ENCODE results near the gene MRTFB.

Gene MRTFB

GRCh38 chr16:14186007-14186794, 115.1 kb downstream of the MRTFB start:
- DNase-seq = peak; percentile 68
- Histone ChIP-seq H3K36me3 (ENCODE audit: control insufficient read depth, insufficient read depth, low read length) (no peaks in the 10 kb centered on the region), H3K79me1 (ENCODE audit: low read length) (peaks cover 6% of the 10 kb centered on the region)

GRCh38 chr16:14186795-14187221, 115.7 kb downstream of the MRTFB start:
- H4K8ac ChIP-seq (ENCODE audit: low read depth, low read length) = no peak overlapping the region
- H4K5ac ChIP-seq (ENCODE audit: low read length) = no peak overlapping the region
- peak overlapping the region; percentile 3 for H3K56ac ChIP-seq (ENCODE audit: low read length)
- no peak for DNase-seq
- no peaks in the 10 kb centered on the region for H3K27me3 ChIP-seq (ENCODE audit: insufficient read depth, low read length, poor library complexity)
- no peaks in the 10 kb centered on the region for H3K79me2 ChIP-seq (ENCODE audit: control insufficient read depth, insufficient read depth, low read length)
- no peak overlapping the region for H3K4me2 ChIP-seq (ENCODE audit: low read length)
- no CpG with 5 or more reads among the region's 5 CpGs for WGBS (ENCODE audit: extremely low coverage, insufficient coverage, low lambda C conversion rate)
- H3K23ac ChIP-seq (ENCODE audit: low read length) = no peak overlapping the region
- H2AK5ac ChIP-seq (ENCODE audit: low read length) = no peak overlapping the region
- no peak overlapping the region for H3K27ac ChIP-seq (ENCODE audit: low read depth, low read length)
- H3K4ac ChIP-seq (ENCODE audit: low read depth, low read length) = no peak overlapping the region
- H3K18ac ChIP-seq (ENCODE audit: low read length) = no peak overlapping the region
- H3K4me1 ChIP-seq (ENCODE audit: control insufficient read depth, low read depth, low read length) = peaks cover 6% of the 10 kb centered on the region
- no peaks in the 10 kb centered on the region for H3K36me3 ChIP-seq (ENCODE audit: control insufficient read depth, insufficient read depth, low read length)
- no peak overlapping the region for H2BK5ac ChIP-seq (ENCODE audit: low read length)
- no peak overlapping the region for H2BK120ac ChIP-seq (ENCODE audit: low read depth, low read length)
- H3K9ac ChIP-seq (ENCODE audit: low read length) = peak overlapping the region; percentile 27
- no peak overlapping the region for H3K4me3 ChIP-seq (ENCODE audit: low read length)
- H3K79me1 ChIP-seq (ENCODE audit: low read length) = peaks cover 6% of the 10 kb centered on the region
- H2BK15ac ChIP-seq (replicated peaks; ENCODE audit: low read depth) = no peak overlapping the region

More at GRCh38 chr16:14186007-14186794, 115.1 kb downstream of the MRTFB start:
- Histone ChIP-seq H3K4me3 (ENCODE audit: low read length) (no peak overlapping the region), H3K4me1 (ENCODE audit: control insufficient read depth, low read depth, low read length) (peaks cover 6% of the 10 kb centered on the region), H3K4me2 (ENCODE audit: low read length) (peak overlapping the region; percentile 28), H4K8ac (ENCODE audit: low read depth, low read length) (no peak overlapping the region), H3K56ac (ENCODE audit: low read length) (peak overlapping the region; percentile 25), H4K5ac (ENCODE audit: low read length) (peak overlapping the region; percentile 33), H3K27me3 (ENCODE audit: insufficient read depth, low read length, poor library complexity) (no peaks in the 10 kb centered on the region), H3K27ac (ENCODE audit: low read depth, low read length) (no peak overlapping the region), H3K23ac (ENCODE audit: low read length) (no peak overlapping the region), H2BK15ac (replicated peaks; ENCODE audit: low read depth) (no peak overlapping the region), H2BK5ac (ENCODE audit: low read length) (no peak overlapping the region), H2BK120ac (ENCODE audit: low read depth, low read length) (no peak overlapping the region), H2AK5ac (ENCODE audit: low read length) (no peak overlapping the region), H3K18ac (ENCODE audit: low read length) (no peak overlapping the region), H3K4ac (ENCODE audit: low read depth, low read length) (no peak overlapping the region), H3K79me2 (ENCODE audit: control insufficient read depth, insufficient read depth, low read length) (no peaks in the 10 kb centered on the region), H3K9ac (ENCODE audit: low read length) (peak overlapping the region; percentile 27)
- WGBS (ENCODE audit: extremely low coverage, insufficient coverage, low lambda C conversion rate) = no CpG with 5 or more reads among the region's 10 CpGs

GRCh38 chr16:14187517-14188338, 116.6 kb downstream of the MRTFB start:
- H3K36me3 ChIP-seq (ENCODE audit: control insufficient read depth, insufficient read depth, low read length) = no peaks in the 10 kb centered on the region
- no CpG with 5 or more reads among the region's 10 CpGs for WGBS (ENCODE audit: extremely low coverage, insufficient coverage, low lambda C conversion rate)
- H3K23ac ChIP-seq (ENCODE audit: low read length) = no peak overlapping the region
- DNase-seq = no peak
- peaks cover 4% of the 10 kb centered on the region for H3K79me1 ChIP-seq (ENCODE audit: low read length)
- no peaks in the 10 kb centered on the region for H3K79me2 ChIP-seq (ENCODE audit: control insufficient read depth, insufficient read depth, low read length)
- H2BK120ac ChIP-seq (ENCODE audit: low read depth, low read length) = no peak overlapping the region
- no peak overlapping the region for H3K56ac ChIP-seq (ENCODE audit: low read length)
- H3K4me3 ChIP-seq (ENCODE audit: low read length) = no peak overlapping the region
- no peak overlapping the region for H3K27ac ChIP-seq (ENCODE audit: low read depth, low read length)
- no peak overlapping the region for H2BK15ac ChIP-seq (replicated peaks; ENCODE audit: low read depth)
- H3K18ac ChIP-seq (ENCODE audit: low read length) = no peak overlapping the region
- H3K4ac ChIP-seq (ENCODE audit: low read depth, low read length) = no peak overlapping the region
- peaks cover 6% of the 10 kb centered on the region for H3K4me1 ChIP-seq (ENCODE audit: control insufficient read depth, low read depth, low read length)
- no peak overlapping the region for H2AK5ac ChIP-seq (ENCODE audit: low read length)
- H2BK5ac ChIP-seq (ENCODE audit: low read length) = no peak overlapping the region
- no peak overlapping the region for H3K9ac ChIP-seq (ENCODE audit: low read length)
- H4K8ac ChIP-seq (ENCODE audit: low read depth, low read length) = no peak overlapping the region
- no peak overlapping the region for H3K4me2 ChIP-seq (ENCODE audit: low read length)
- no peak overlapping the region for H4K5ac ChIP-seq (ENCODE audit: low read length)
- no peaks in the 10 kb centered on the region for H3K27me3 ChIP-seq (ENCODE audit: insufficient read depth, low read length, poor library complexity)

DNA sequence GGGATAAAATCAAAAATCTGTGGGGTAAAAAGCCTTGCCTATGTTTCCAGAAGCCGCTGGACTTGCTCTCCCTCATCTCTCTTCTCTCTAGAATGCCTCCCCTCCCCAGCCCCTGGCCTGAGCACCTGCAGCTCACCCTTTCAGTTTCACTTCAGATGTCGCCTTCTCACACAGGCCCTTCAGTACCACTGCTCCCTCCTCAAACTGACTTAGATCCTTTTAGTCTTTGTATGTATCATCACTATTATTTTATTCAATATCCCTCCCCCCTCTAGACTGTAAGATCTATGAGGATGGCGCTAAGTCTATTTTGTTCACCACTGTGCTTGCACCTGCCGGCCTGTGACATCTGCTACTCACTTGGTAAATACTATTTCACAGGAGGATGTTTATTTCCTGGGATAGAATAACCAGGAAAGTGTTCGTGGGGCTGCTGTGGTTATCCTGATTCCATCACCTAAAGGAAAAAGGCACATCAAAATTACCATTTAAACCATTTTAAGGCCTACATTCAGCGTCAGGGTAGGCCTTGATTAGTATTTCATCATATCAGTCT, 122.3 kb downstream of the MRTFB start:
- Histone ChIP-seq H3K36me3 (ENCODE audit: control insufficient read depth, insufficient read depth, low read length) (no peaks in the 10 kb centered on the region), H2BK15ac (replicated peaks; ENCODE audit: low read depth) (no peak overlapping the region), H4K5ac (ENCODE audit: low read length) (no peak overlapping the region), H2BK5ac (ENCODE audit: low read length) (no peak overlapping the region), H3K4ac (ENCODE audit: low read depth, low read length) (no peak overlapping the region), H4K8ac (ENCODE audit: low read depth, low read length) (no peak overlapping the region), H2AK5ac (ENCODE audit: low read length) (no peak overlapping the region), H3K4me1 (ENCODE audit: control insufficient read depth, low read depth, low read length) (no peaks in the 10 kb centered on the region), H3K9ac (ENCODE audit: low read length) (no peak overlapping the region), H3K18ac (ENCODE audit: low read length) (no peak overlapping the region), H3K79me2 (ENCODE audit: control insufficient read depth, insufficient read depth, low read length) (no peaks in the 10 kb centered on the region), H3K27ac (ENCODE audit: low read depth, low read length) (no peak overlapping the region), H2BK120ac (ENCODE audit: low read depth, low read length) (no peak overlapping the region), H3K4me2 (ENCODE audit: low read length) (no peak overlapping the region), H3K27me3 (ENCODE audit: insufficient read depth, low read length, poor library complexity) (no peaks in the 10 kb centered on the region), H3K79me1 (ENCODE audit: low read length) (peaks cover 3% of the 10 kb centered on the region), H3K4me3 (ENCODE audit: low read length) (no peak overlapping the region), H3K23ac (ENCODE audit: low read length) (no peak overlapping the region), H3K56ac (ENCODE audit: low read length) (no peak overlapping the region)
- no peak for DNase-seq
- WGBS (ENCODE audit: extremely low coverage, insufficient coverage, low lambda C conversion rate) = no CpG with 5 or more reads among the region's 6 CpGs

- no peaks in the 10 kb centered on the region for H3K4me1 ChIP-seq (ENCODE audit: control insufficient read depth, low read depth, low read length)
- no peak overlapping the region for H3K27ac ChIP-seq (ENCODE audit: low read depth, low read length)
- H2BK5ac ChIP-seq (ENCODE audit: low read length) = no peak overlapping the region
- H3K4me3 ChIP-seq (ENCODE audit: low read length) = no peak overlapping the region
- no peak overlapping the region for H3K56ac ChIP-seq (ENCODE audit: low read length)
- no peak overlapping the region for H4K5ac ChIP-seq (ENCODE audit: low read length)
- H3K18ac ChIP-seq (ENCODE audit: low read length) = no peak overlapping the region
- no peak overlapping the region for H3K4ac ChIP-seq (ENCODE audit: low read depth, low read length)
- H3K79me1 ChIP-seq (ENCODE audit: low read length) = peaks cover 5% of the 10 kb centered on the region
- no CpG with 5 or more reads among the region's 5 CpGs for WGBS (ENCODE audit: extremely low coverage, insufficient coverage, low lambda C conversion rate)
- H4K8ac ChIP-seq (ENCODE audit: low read depth, low read length) = no peak overlapping the region
- no peak overlapping the region for H3K4me2 ChIP-seq (ENCODE audit: low read length)
- H3K36me3 ChIP-seq (ENCODE audit: control insufficient read depth, insufficient read depth, low read length) = no peaks in the 10 kb centered on the region
- H2AK5ac ChIP-seq (ENCODE audit: low read length) = no peak overlapping the region
- no peaks in the 10 kb centered on the region for H3K79me2 ChIP-seq (ENCODE audit: control insufficient read depth, insufficient read depth, low read length)
- H3K27me3 ChIP-seq (ENCODE audit: insufficient read depth, low read length, poor library complexity) = no peaks in the 10 kb centered on the region
- H2BK120ac ChIP-seq (ENCODE audit: low read depth, low read length) = no peak overlapping the region
- H2BK15ac ChIP-seq (replicated peaks; ENCODE audit: low read depth) = no peak overlapping the region
- no peak overlapping the region for H3K23ac ChIP-seq (ENCODE audit: low read length)
- no peak overlapping the region for H3K9ac ChIP-seq (ENCODE audit: low read length)
- no peak for DNase-seq
Observed at GRCh38 chr16:14194721-14195120, 123.6 kb downstream of the MRTFB start.
